Fibroblast of skin of left biceps (primary cell): ENCODE data around the gene HNF1B.
"Not testable (repeated sequence)": the region's sequence is repeated elsewhere in the genome, so short reads cannot be mapped to it uniquely, and the experiment has no call there.

ENCODE experiments used
- DNase-seq, 2 experiments: peaks; one replicate each; pipeline ENCODE4 v3.0.0-alpha.2; 2013; ENCODE audit warnings: low read depth in 2 of 2

The HNF1B gene, protein sequence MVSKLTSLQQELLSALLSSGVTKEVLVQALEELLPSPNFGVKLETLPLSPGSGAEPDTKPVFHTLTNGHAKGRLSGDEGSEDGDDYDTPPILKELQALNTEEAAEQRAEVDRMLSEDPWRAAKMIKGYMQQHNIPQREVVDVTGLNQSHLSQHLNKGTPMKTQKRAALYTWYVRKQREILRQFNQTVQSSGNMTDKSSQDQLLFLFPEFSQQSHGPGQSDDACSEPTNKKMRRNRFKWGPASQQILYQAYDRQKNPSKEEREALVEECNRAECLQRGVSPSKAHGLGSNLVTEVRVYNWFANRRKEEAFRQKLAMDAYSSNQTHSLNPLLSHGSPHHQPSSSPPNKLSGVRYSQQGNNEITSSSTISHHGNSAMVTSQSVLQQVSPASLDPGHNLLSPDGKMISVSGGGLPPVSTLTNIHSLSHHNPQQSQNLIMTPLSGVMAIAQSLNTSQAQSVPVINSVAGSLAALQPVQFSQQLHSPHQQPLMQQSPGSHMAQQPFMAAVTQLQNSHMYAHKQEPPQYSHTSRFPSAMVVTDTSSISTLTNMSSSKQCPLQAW

DNA sequence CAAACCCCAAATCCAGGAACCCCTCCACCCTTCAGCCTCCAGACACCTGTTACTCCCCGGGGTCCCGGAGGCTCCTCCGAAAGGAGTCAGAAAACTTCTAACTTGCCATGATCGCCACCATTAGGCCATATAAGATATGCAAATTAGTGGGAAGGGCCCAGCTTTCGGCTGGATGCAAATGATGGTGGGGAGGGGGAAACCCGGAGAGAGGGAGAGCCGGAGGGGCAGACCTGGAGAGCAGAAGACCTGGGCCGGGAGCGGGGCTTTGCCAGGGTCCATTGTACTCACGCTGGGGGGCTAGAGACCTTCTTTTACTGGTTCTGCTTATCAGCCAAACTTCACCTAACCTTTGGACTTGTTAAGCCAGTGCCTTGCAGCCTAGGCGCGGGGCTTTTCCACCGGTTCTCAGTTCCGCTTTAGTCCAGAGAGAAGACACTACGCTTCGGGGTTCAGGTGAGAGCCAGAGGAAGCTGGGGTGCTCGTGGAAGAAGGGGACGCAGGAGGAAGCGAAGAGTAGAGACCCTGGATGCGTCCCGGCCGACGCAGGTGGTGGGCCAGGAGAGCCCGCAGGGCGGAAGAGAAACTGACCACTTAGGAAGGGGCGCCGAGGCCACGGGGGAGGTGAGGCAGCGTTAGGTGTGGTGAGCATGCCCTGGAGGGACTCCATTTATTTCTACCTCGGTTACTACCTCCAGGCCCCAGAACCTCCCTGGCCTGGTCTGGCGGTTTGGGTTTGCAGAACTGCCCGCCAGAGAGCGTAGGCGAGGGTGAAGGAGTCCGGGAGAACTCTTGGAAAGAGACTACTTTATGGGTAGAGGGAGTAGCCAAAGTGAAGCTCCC, at the start of gene HNF1B:
Gene HNF1B (minus strand): TSS at position 99 of the 840 bp plus-strand sequence. CDS start 175 bp downstream, outside the sequence.
- DNase-seq, result no peak

GRCh38 chr17:37792787-37793186, 47.9 kb upstream of the HNF1B start:
- DNase-seq, result no peak

- DNase-seq, result no peak
Observed at GRCh38 chr17:37791447-37792399, 46.9 kb upstream of the HNF1B start.

DNA sequence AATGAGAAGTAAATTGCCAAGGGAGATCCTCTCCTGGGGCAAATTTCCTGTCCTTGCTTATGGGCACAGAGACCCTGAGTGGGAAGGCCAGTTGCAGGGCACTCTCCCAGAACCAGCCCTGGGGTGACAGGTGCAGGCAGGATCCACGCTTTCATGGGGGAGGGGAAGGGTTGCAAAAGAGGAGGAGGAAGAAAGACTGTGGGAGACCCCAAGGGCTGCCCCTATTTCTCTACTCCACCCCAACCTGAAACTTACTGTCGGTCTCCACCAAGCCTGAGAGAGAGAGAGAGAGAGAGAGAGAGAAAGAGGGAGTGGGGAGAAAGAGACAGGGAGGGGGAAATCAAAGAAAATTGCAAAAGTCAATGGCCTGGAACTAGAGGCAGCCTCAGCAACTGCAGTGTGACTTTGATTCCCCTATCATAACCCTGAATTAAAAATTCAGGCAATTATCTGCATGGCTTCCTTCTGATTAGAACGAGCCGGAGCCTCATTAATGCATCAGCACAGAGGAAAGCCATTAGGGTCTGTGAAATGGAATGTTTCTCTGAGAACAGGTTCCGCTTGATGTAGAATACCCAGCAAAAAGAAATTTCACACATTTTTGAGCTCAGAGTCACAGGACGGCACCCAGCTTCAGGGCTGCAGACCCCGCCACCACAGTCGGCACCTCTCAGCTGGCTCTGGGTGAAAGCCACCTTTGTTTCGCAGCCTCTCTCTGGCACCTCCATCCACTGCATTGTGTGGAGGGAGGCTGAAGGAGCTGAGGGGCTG, 45.1 kb upstream of the HNF1B start:
- no peak for DNase-seq

DNA sequence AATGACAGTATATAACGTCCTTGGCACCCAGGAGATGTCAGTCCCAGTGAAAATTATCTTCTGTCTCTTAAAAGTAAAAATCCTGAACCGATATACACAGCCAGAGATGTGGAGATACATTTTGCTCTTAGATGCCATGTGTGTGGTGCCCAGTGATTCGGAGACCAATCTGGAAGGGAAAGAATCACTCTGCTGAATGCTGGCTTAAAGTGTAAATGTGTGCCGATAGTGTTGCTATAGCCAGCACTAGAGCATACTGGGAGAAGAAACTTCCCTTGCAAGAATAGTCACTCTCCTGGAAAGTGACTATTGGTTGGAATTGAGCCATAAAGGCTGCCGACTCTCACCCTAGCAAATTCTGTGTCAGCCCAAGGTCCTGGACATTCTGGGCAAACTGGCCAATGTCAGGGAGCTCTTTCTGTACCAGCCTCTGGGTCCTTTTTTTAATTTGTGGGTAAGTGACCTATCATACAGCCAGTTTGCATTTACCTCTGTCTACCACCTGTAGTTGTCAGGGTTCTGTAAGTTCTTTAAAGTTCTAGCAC, 44.2 kb upstream of the HNF1B start:
- no peak for DNase-seq

- no peak for DNase-seq
Observed at GRCh38 chr17:37788526-37788925, 43.7 kb upstream of the HNF1B start.

GRCh38 chr17:37787055-37787757, 42.3 kb upstream of the HNF1B start:
- no peak for DNase-seq

- no peak for DNase-seq
Observed at GRCh38 chr17:37786481-37786880, 41.6 kb upstream of the HNF1B start.

DNA sequence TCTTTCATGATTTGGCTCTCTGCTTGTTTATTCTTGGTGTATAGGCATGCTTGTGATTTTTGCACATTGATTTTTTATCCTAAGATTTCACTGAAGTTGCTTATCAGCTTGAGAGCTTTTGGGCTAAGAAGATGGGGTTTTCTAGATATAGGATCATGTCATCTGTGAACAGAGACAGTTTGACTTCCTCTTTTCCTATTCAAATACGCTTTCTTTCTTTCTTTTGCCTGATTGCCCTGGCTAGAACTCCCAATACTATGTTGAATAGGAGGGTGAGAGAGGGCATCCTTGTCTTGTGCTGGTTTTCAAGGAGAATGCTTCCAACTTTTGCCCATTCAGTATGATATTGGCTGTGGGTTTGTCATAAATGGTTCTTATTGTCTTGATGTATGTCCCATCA, 37.6 kb upstream of the HNF1B start:
- not testable (repeated sequence) for DNase-seq

- no peak for DNase-seq
Observed at GRCh38 chr17:37781451-37781850, 36.6 kb upstream of the HNF1B start.

DNA sequence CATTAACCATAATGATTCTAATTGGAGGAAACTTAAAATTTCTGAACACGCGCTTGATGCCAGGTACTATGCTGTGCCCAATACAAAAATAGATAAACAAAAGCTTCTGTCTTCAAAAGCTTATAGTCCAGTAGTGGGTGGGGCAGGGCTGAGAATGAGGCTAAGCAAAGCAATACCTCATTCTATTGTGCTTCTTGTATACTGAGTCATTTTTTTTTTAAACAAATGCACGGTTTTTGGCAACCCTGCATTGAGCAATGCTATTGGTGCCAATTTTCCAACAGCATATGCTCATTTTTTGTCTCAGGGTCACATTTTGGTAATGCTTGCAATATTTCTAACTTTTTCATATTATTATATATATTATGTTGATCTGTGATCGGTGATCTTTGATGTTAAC, 34.7 kb upstream of the HNF1B start:
- no peak for DNase-seq

DNA sequence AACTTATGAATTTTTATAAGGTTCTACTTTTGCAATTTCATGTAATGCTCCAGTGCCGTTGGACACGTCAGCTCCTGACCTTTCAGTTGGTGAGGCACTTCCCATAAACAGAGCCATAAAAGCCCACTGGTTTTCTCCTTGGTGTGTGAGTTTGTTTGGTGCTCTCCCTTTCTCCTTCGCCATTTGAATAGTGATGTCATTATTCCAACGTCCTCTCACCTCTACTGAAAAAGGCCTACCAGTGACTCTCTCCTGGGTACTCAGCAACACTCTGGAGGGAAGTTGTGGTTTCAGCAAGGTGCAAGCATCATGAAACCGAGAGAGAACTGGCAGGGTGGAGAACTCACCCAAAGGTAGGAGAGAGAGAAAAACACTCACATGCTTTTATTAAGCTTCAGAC, 29.6 kb upstream of the HNF1B start:
- no peak for DNase-seq

DNA sequence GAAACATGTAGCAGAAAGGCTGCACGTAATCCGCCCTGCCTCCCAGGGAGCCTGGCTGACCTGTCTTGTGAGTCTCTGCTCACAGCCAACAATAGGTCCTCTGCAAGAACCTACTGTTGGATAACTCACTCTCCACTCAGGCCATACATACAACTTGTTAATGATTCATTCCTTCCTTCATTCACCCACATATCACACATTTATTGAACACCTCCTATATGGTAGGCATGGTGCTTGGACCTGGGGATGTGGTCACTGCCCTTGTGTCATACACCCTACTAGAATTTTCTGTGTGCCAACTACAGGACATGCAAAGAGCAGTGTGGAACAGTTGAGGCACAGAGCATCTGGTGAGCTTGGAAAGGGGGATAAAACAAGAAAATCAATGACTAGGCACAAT, 28.1 kb upstream of the HNF1B start:
- no peak for DNase-seq

DNA sequence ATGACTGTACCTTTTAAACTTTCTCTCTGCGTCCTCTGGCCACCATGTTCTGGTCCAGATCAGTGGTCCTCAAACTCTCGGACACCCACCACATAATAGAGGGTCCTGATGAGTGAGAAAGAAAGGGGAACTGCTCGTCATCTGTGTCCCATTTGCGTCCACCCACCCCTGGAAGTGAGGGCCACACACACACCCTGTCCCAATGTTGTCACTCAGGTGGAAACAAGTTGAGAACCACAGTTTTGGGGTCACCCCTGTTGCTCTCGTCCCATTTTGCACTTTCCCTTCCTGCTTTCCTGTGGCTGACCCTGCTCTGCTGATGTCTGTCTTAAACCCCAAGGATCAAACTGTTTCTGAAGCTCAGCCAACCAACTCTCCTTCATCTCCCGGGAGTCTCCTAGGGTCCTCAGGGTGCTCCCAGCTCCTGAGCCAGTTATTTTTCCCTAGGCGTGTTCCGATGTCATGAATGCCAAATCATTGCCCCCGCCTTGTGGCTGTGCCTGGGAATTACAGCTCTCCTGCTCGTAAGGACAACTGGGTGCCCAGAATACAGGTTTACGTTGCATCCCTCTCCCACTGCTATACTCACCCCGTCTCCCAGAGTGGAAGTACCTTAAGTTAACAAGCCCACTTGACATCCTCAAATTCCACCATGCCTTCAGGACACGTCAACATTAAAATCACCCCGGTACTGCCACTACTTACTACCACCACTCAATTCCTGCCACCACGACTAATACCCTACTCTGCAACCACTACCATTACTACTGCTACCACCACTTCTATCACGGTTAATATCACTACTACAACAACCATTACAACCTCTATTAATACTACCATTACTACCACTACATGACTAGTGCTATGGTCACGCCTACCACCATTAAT, 26.0 kb upstream of the HNF1B start:
- DNase-seq, result no peak

DNA sequence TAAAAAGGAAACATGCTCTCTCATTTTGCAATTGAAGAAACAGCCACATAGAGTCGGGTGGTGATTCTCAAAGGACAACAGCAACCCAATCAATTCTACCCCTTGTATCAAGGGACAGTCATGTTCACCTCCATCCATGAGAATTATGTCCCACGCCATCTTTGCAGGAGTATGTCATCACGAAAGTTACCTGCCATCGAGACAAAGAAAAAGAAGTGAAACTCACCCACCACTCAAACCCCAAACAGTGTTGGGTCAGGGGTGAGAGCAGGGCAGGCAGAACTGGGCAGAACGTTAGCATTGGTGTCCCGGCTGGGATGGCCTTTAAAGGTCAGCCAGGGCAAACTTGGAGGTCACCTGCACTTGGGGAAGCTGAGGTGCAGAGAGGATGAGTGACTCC, 24.2 kb upstream of the HNF1B start:
- DNase-seq, result no peak

- DNase-seq, result no peak
Observed at GRCh38 chr17:37768438-37768837, 23.6 kb upstream of the HNF1B start.

DNA sequence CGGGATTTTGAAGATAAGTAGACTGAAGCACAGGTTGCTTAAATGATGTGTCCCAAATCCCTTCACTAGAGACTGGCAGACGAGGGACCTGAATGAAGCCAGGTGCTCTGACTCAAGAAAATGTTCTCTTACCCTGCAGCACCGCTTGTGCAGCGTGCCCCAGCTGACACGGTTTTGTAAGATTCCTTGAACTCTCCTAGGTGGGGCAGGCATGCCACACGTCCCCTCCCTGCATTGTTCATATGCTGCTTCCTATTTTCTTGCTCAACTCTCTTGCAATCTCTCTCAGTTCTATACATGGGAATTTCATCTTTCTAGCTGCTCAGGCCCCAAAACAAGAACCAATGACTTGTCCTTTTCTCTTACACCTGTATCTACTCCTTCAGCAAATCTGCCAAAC, 22.1 kb upstream of the HNF1B start:
- DNase-seq, result no peak

DNA sequence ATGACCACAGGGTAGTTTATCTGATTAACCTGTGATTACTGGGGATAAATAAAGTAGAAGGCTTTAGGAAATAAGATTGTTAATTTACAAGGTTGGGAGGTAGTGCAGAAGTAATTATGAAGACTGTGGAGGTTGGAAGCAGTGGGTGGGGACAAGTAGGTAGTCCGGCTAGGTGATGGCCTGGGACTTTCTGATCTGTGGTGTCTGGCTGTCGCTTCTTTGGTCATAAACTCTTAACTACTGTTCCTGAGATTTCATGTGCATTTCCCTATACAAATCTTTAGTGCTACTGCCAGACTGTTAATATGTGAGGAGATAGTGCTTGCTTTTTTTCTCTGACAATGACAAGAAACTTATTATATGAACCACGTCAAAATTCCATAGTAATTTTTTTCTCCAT, 19.5 kb upstream of the HNF1B start:
- DNase-seq, result no peak

DNA sequence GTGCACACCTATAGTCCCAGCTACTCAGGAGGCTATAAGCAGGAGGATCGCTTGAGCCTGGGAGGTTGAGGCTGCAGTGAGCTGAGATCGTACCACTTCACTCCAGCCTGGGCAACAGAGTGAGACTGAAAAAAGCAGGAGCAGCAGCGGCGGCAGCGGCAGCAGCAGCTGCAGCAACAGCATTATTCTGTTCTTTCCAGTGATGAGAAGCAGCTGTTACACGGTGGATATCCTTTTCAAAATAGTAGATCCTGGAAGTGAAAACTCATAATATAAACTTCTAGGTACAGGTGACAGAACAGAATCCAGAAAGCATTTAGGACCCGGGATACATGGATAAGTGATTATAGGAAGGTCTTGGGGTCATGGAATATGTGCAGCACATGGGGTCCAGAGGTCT, 17.8 kb upstream of the HNF1B start:
- no peak for DNase-seq
